ENCODE data around the gene TMEM86B. TPM values are rescaled to one million over a fixed set of nuclear protein-coding genes. Genes with fewer than 3 reads are reported as not detected.

TMEM86B gene
- total RNA-seq, 2 experiments from 2014 or later: 11.7 to 11.8 TPM

GRCh38 chr19:55181740-55182139 is 46.8 kb downstream of the TMEM86B start:
- Histone ChIP-seq H3K27me3 (ENCODE audit: control insufficient read depth in 1 of 2, insufficient read depth in 2 of 2, low read length in 2 of 2) (peaks cover 52 to 54% of the 10 kb centered on the region in 2 experiments), H3K4me1 (ENCODE audit: insufficient read depth, low read length) (peaks cover 27% of the 10 kb centered on the region), H3K4me3 (ENCODE audit: low read length) (no peak overlapping the region), H3K36me3 (ENCODE audit: insufficient read depth, low read length) (no peaks in the 10 kb centered on the region), H3K9me3 (ENCODE audit: control insufficient read depth in 1 of 2, insufficient read depth in 1 of 2, low read length in 2 of 2) (peaks cover 0 to 32% of the 10 kb centered on the region in 2 experiments), H3K27ac (ENCODE audit: low read depth in 1 of 2, low read length in 2 of 2) (no peak overlapping the region)
- TF ChIP-seq CTCF (IDR thresholded peaks at IDR 0.05): no peak
- DNase-seq (no peak), ATAC-seq (ENCODE audit: poor library complexity) (no peak)
- intact Hi-C loops (cut with DNase I, micrococcal nuclease): no loop called here
- ChIA-PET CTCF (no interaction called here), POLR2A (no interaction called here)
- Mint-ChIP-seq H3K4me3 (no peak overlapping the region), H3K9me3 (no peaks in the 10 kb centered on the region), H3K27ac (no peak overlapping the region), H3K36me3 (ENCODE audit: low read depth) (no peaks in the 10 kb centered on the region), H3K27me3 (peaks cover 68% of the 10 kb centered on the region), H3K4me1 (ENCODE audit: low read depth) (peaks cover 23% of the 10 kb centered on the region)

GRCh38 chr19:55179606-55180484 is 48.7 kb downstream of the TMEM86B start, which contains the start of gene SYT5:
TSS of gene SYT5 (minus strand) at chr19:55180289. CDS start at chr19:55179041, 1,248 bp downstream.
- peaks cover 27% of the 10 kb centered on the region for H3K4me1 ChIP-seq (ENCODE audit: insufficient read depth, low read length)
- no peaks in the 10 kb centered on the region for H3K9me3 Mint-ChIP-seq
- H3K36me3 Mint-ChIP-seq (ENCODE audit: low read depth): no peaks in the 10 kb centered on the region
- H3K36me3 ChIP-seq (ENCODE audit: insufficient read depth, low read length): no peaks in the 10 kb centered on the region
- TF ChIP-seq CTCF (IDR thresholded peaks at IDR 0.05): no peak
- H3K9me3 ChIP-seq (ENCODE audit: control insufficient read depth in 1 of 2, insufficient read depth in 1 of 2, low read length in 2 of 2): peaks cover 0 to 44% of the 10 kb centered on the region in 2 experiments
- intact Hi-C loops (cut with DNase I, micrococcal nuclease): loop anchor here (5.0 to 10.0 kb wide), 3 partner anchors 75 to 122 kb away; partner anchors contain the start of gene PPP6R1 (in 2 of the 2)
- H3K4me3 Mint-ChIP-seq: peak within 1 kb of the TSS; percentile 68
- peak within 1 kb of the TSS; percentile 46 for H3K4me3 ChIP-seq (ENCODE audit: low read length)
- POLR2A ChIA-PET: interaction anchor here (0.9 to 3.0 kb wide), 4 partner anchors 80 to 297 kb away, joined by 3 to 9 read pairs (median 3); partner anchors contain the start of genes ISOC2, PPP6R1 and TMEM238
- peaks cover 79% of the 10 kb centered on the region for H3K27me3 Mint-ChIP-seq
- ATAC-seq (ENCODE audit: poor library complexity) (peak; percentile 47), DNase-seq (peak; percentile 38 to 81 (median 56))
- no peak within 1 kb of the TSS for H3K27ac ChIP-seq (ENCODE audit: low read depth in 1 of 2, low read length in 2 of 2)
- H3K27ac Mint-ChIP-seq: peak within 1 kb of the TSS; percentile 42
- H3K27me3 ChIP-seq (ENCODE audit: control insufficient read depth in 1 of 2, insufficient read depth in 2 of 2, low read length in 2 of 2): peaks cover 69% of the 10 kb centered on the region in 2 experiments
- CTCF ChIA-PET: interaction anchor here (1.0 kb wide), 1 partner anchor 324 kb away, joined by 3 read pairs; no protein-coding TSS in a partner anchor
- H3K4me1 Mint-ChIP-seq (ENCODE audit: low read depth): peaks cover 28% of the 10 kb centered on the region

- H3K36me3 ChIP-seq (ENCODE audit: insufficient read depth, low read length): no peaks in the 10 kb centered on the region
- no peaks in the 10 kb centered on the region for H3K9me3 Mint-ChIP-seq
- DNase-seq (peak; percentile 82 to 98 (median 91)), ATAC-seq (ENCODE audit: poor library complexity) (peak; percentile 80)
- H3K27ac Mint-ChIP-seq: peak overlapping the region; percentile 41
- POLR2A ChIA-PET: interaction anchor here (0.9 to 3.0 kb wide), 3 partner anchors 80 to 283 kb away, joined by 3 to 9 read pairs (median 3); partner anchors contain the start of genes ISOC2, PPP6R1 and TMEM238
- H3K4me1 Mint-ChIP-seq (ENCODE audit: low read depth): peaks cover 34% of the 10 kb centered on the region
- peak overlapping the region; percentile 46 for H3K4me3 ChIP-seq (ENCODE audit: low read length)
- peaks cover 77 to 78% of the 10 kb centered on the region in 2 experiments for H3K27me3 ChIP-seq (ENCODE audit: control insufficient read depth in 1 of 2, insufficient read depth in 2 of 2, low read length in 2 of 2)
- TF ChIP-seq CTCF (IDR thresholded peaks at IDR 0.05): no peak
- CTCF ChIA-PET: interaction anchor here (0.9 to 1.0 kb wide), 2 partner anchors 18 to 325 kb away, joined by 3 read pairs; no protein-coding TSS in a partner anchor
- H3K36me3 Mint-ChIP-seq (ENCODE audit: low read depth): no peaks in the 10 kb centered on the region
- no peak overlapping the region for H3K27ac ChIP-seq (ENCODE audit: low read depth in 1 of 2, low read length in 2 of 2)
- peak overlapping the region; percentile 50 for H3K4me3 Mint-ChIP-seq
- peaks cover 88% of the 10 kb centered on the region for H3K27me3 Mint-ChIP-seq
- peaks cover 35% of the 10 kb centered on the region for H3K4me1 ChIP-seq (ENCODE audit: insufficient read depth, low read length)
- H3K9me3 ChIP-seq (ENCODE audit: control insufficient read depth in 1 of 2, insufficient read depth in 1 of 2, low read length in 2 of 2): peaks cover 0 to 50% of the 10 kb centered on the region in 2 experiments
- intact Hi-C loops (cut with DNase I, micrococcal nuclease): loop anchor here (5.0 to 10.0 kb wide), 3 partner anchors 76 to 123 kb away; partner anchors contain the start of gene PPP6R1 (in 2 of the 2)
Observed at GRCh38 chr19:55178781-55179599, 49.6 kb downstream of the TMEM86B start.
